GM18498 (cell line): ENCODE measurements around the gene SPIN2B.

Source experiments
- ATAC-seq: cut with Tn5 transposase; IDR thresholded peaks from one replicate; pipeline ENCODE4 v1.9.1; 2021; ENCODE audit warnings: mild to moderate bottlenecking, moderate library complexity; ENCODE audit not compliant: unreplicated experiment

SPIN2B gene

DNA sequence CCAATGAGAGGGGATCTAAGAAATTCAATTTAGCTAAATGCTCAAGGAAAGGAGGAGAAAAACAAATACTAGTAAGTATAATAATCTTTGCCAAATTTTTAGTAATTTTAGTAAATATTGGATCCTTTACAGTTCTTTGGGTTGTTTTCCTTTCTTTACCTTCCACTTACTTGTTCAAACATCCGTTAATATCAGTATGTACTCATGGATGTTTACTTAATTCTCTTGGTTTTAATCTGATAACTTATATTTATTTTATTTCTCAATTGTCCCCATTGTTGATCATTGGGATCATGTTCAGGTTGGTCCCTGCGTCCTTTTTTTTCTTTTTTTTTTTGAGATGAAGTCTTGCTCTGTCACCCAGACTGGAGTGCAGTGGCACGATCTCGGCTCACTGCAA is 46.9 kb downstream of the SPIN2B start:
- no peak for ATAC-seq

DNA sequence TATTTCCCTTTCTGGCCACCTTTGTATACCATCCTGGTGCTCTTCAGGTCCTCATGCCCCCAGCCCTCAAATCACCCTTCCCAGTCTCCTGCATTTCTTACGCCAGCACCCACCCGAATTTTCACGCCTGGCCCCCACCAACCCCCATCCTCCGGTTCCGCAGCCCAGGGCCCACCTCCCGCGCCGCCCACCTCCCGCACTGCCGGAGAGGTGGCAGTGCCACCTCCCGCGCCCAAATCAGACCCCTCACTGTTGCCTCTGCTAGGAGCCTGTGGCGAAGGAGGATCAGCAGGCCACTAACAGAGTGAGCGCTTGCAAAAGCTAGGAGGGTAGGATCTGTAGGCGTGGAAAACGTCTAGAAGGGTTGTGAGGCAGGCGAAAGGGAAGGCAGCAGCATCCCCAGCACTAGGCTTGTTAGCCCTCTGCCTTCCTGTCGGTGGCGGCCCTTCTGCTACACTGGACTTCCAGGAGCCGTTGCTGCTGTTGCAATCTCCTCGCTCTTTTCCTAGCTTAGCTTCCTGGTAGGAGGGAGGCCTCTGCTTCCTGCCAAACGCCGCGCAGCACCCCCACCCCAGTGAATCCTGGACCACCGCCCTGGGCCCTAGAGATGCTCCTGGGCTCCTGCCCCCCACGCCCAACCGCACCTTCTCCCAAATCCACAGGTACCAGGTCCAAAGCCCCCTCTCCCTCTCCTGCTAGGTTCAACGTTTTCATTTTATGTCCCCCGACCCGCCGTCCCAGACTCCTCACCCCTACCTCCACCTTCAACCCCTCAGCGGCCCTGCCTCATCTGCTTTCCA is 51.0 kb downstream of the SPIN2B start:
- no peak for ATAC-seq
